ENCODE data around the gene IL11. TPM values are rescaled to one million over a fixed set of nuclear protein-coding genes. Genes with fewer than 3 reads are reported as not detected.
A peak's percentile ranks its signal among the peaks of the same experiment; 100 is the strongest.

Gene IL11
- total and polyA plus RNA-seq, 2 of the 13 experiments (the other 11 are each of a cell fraction or from before 2014, with no cell fraction given), result 2.5 to 2.9 TPM

GRCh38 chr19:55333870-55334269, 36.4 kb downstream of the IL11 start (continued):
- TF ChIP-seq ZHX2 (IDR thresholded peaks at IDR 0.05; ENCODE audit: low read depth), result 0 out of 2 replicates have a peak, but pooled peaks have one; percentile 58
- no peak for TF ChIP-seq ZHX2 (CRISPR knock-in tag; IDR thresholded peaks at IDR 0.05; ENCODE audit: borderline replicate concordance)
- TF ChIP-seq ZNF350 (CRISPR knock-in tag; IDR thresholded peaks at IDR 0.05; ENCODE audit: borderline replicate concordance, low read depth), result peak; percentile 89
- no peak for TF ChIP-seq LRRFIP1 (CRISPR knock-in tag; conservative IDR thresholded peaks at IDR 0.05)
- TF ChIP-seq ZNF609 (CRISPR knock-in tag; IDR thresholded peaks at IDR 0.05; ENCODE audit: borderline replicate concordance), result no peak
- peak; percentile 44; the same call in 1 of the 2 replicates for TF ChIP-seq FOXK1 (CRISPR knock-in tag; IDR thresholded peaks at IDR 0.05; ENCODE audit: borderline replicate concordance, low read depth)
- peak; percentile 52; the same call in 1 of the 2 replicates for TF ChIP-seq ZFX (CRISPR knock-in tag; IDR thresholded peaks at IDR 0.05; ENCODE audit: low read depth)
- TF ChIP-seq ZBTB20 (CRISPR knock-in tag; IDR thresholded peaks at IDR 0.05; ENCODE audit: borderline replicate concordance, low read depth), result peak; percentile 32; the same call in 1 of the 2 replicates
- no peak for TF ChIP-seq ZBTB38 (CRISPR knock-in tag; IDR thresholded peaks at IDR 0.05)
